GM23338 (cell line): ENCODE results near the gene FHIT.
"Not testable (repeated sequence)": the region's sequence is repeated elsewhere in the genome, so short reads cannot be mapped to it uniquely, and the experiment has no call there.

ENCODE experiments used
- EZH2 ChIP-seq: fragments of 200-600 bp; sonication (generic); IDR thresholded peaks from one replicate; pipeline ENCODE4 v1.8.0; 2017; ENCODE audit warnings: antibody characterized with exemption, mild to moderate bottlenecking, low read depth; ENCODE audit not compliant: unreplicated experiment
- EZH2phosphoT487 ChIP-seq: fragments of 200-600 bp; sonication (generic); IDR thresholded peaks from one replicate; pipeline ENCODE4 v1.8.1; 2018; ENCODE audit warnings: antibody characterized with exemption; ENCODE audit not compliant: unreplicated experiment
- POLR2AphosphoS5 ChIP-seq: IDR thresholded peaks from 2 replicates; pipeline ENCODE4 v1.6.1; 2016; ENCODE audit warnings: antibody characterized with exemption, low read depth
- TF ChIP-seq, protein P1 (sequence below), 2 experiments: fragments of 200-600 bp in 1 of 2; sonication (generic) in 1 of 2; conservative IDR thresholded peaks; 2 replicates each; pipeline versions ENCODE4 v1.5.1 to v1.6.1; 2016 to 2017; ENCODE audit warnings: antibody characterized with exemption in 2 of 2, low read depth in 2 of 2, mild to moderate bottlenecking in 2 of 2, moderate library complexity in 1 of 2
- TF ChIP-seq, protein P2 (sequence below): IDR thresholded peaks from 2 replicates; pipeline ENCODE4 v1.6.1; 2016; ENCODE audit warnings: antibody characterized with exemption

- TF ChIP-seq POLR2AphosphoS5, EZH2, EZH2phosphoT487: not testable (repeated sequence)
- TF ChIP-seq, protein P1, sequence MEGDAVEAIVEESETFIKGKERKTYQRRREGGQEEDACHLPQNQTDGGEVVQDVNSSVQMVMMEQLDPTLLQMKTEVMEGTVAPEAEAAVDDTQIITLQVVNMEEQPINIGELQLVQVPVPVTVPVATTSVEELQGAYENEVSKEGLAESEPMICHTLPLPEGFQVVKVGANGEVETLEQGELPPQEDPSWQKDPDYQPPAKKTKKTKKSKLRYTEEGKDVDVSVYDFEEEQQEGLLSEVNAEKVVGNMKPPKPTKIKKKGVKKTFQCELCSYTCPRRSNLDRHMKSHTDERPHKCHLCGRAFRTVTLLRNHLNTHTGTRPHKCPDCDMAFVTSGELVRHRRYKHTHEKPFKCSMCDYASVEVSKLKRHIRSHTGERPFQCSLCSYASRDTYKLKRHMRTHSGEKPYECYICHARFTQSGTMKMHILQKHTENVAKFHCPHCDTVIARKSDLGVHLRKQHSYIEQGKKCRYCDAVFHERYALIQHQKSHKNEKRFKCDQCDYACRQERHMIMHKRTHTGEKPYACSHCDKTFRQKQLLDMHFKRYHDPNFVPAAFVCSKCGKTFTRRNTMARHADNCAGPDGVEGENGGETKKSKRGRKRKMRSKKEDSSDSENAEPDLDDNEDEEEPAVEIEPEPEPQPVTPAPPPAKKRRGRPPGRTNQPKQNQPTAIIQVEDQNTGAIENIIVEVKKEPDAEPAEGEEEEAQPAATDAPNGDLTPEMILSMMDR (conservative IDR thresholded peaks at IDR 0.05; ENCODE audit: low read depth in 2 of 2), result not testable (repeated sequence)
- TF ChIP-seq, protein P2, sequence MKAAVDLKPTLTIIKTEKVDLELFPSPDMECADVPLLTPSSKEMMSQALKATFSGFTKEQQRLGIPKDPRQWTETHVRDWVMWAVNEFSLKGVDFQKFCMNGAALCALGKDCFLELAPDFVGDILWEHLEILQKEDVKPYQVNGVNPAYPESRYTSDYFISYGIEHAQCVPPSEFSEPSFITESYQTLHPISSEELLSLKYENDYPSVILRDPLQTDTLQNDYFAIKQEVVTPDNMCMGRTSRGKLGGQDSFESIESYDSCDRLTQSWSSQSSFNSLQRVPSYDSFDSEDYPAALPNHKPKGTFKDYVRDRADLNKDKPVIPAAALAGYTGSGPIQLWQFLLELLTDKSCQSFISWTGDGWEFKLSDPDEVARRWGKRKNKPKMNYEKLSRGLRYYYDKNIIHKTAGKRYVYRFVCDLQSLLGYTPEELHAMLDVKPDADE, result not testable (repeated sequence)
Observed at GRCh38 chr3:59802453-59802852, 1448.8 kb downstream of the FHIT start.
